HEK293 (cell line): ENCODE results near the gene PDZD2.

Experiments
- CTCF ChIA-PET: fragments of 350-600 bp; formaldehyde crosslinking; extraction: SDS; loops from one replicate; lab custom pipeline; 2021; ENCODE audit warnings: antibody characterized with exemption; lab: Yijun Ruan, JAX
- POLR2A ChIA-PET: fragments of 300-600 bp; formaldehyde crosslinking; extraction: SDS; loops from one replicate; lab custom pipeline; 2020; ENCODE audit warnings: antibody characterized with exemption, inconsistent platforms; lab: Yijun Ruan, JAX
- H3K27ac ChIP-seq: fragments of 200-500 bp; sonication (Bioruptor generic); 2 replicates; pipeline ENCODE4 v1.5.1; 2014; ENCODE audit warnings: low read depth, low read length, control low read depth, inconsistent platforms; ENCODE audit errors: extremely low read depth
- H3K36me3 ChIP-seq, 2 experiments: fragments of 200-500 bp in 1 of 2; sonication (Bioruptor generic) in 1 of 2; 1 replicate in 1 of 2; 2 replicates in 1 of 2; pipeline ENCODE4 v1.5.1; 2014 to 2017; ENCODE audit warnings: inconsistent platforms in 2 of 2, low read length in 2 of 2; ENCODE audit not compliant: control insufficient read depth in 2 of 2, insufficient read depth in 1 of 2
- H3K4me1 ChIP-seq: fragments of 200-500 bp; sonication (Bioruptor generic); 2 replicates; pipeline ENCODE4 v1.5.1; 2014; ENCODE audit warnings: mild to moderate bottlenecking, low read length, inconsistent platforms; ENCODE audit not compliant: control insufficient read depth, insufficient read depth
- H3K4me3 ChIP-seq: 2 replicates; pipeline ENCODE4 v1.5.1; 2011; ENCODE audit warnings: low read depth, mild to moderate bottlenecking, control low read depth, low read length, moderate library complexity
- H3K9me3 ChIP-seq: fragments of 200-500 bp; sonication (Bioruptor generic); 2 replicates; pipeline ENCODE4 v1.5.1; 2014; ENCODE audit warnings: low read depth, low read length, inconsistent platforms; ENCODE audit not compliant: control insufficient read depth, insufficient read depth
- HOXD13 ChIP-seq: sonication (generic); formaldehyde crosslinking; IDR thresholded peaks from 2 replicates; pipeline ENCODE4 v1.8.0; 2022; ENCODE audit warnings: missing genetic modification reagents, borderline replicate concordance
- KLF17 ChIP-seq: fragments of 450-650 bp; formaldehyde crosslinking; IDR thresholded peaks from 2 replicates; pipeline ENCODE4 v1.5.1; 2016; ENCODE audit warnings: missing biosample characterization, missing genetic modification characterization
- KLF8 ChIP-seq: fragments of 450-650 bp; formaldehyde crosslinking; IDR thresholded peaks from 2 replicates; pipeline ENCODE4 v1.5.1; 2016; ENCODE audit warnings: missing biosample characterization, missing genetic modification characterization
- RBAK ChIP-seq: fragments of 450-650 bp; formaldehyde crosslinking; IDR thresholded peaks from 2 replicates; pipeline ENCODE4 v1.5.1; 2016; ENCODE audit warnings: missing biosample characterization, missing genetic modification characterization
- SP3 ChIP-seq: fragments of 450-650 bp; formaldehyde crosslinking; IDR thresholded peaks from 2 replicates; pipeline ENCODE4 v1.5.1; 2016; ENCODE audit warnings: missing biosample characterization, missing genetic modification characterization
- TCF7L2 ChIP-seq: IDR thresholded peaks from 2 replicates; pipeline ENCODE4 v1.6.1; 2011; ENCODE audit warnings: low read depth, mild to moderate bottlenecking, inconsistent platforms, low read length, moderate library complexity, borderline replicate concordance
- ZBTB48 ChIP-seq: fragments of 450-650 bp; formaldehyde crosslinking; IDR thresholded peaks from 2 replicates; pipeline ENCODE4 v1.5.1; 2016; ENCODE audit warnings: missing biosample characterization, missing genetic modification characterization
- ZEB2 ChIP-seq: fragments of 450-650 bp; formaldehyde crosslinking; IDR thresholded peaks from 2 replicates; pipeline ENCODE4 v1.5.1; 2016; ENCODE audit warnings: missing biosample characterization, missing genetic modification characterization
- ZFP41 ChIP-seq: fragments of 450-650 bp; formaldehyde crosslinking; IDR thresholded peaks from 2 replicates; pipeline ENCODE4 v1.5.1; 2016; ENCODE audit warnings: missing biosample characterization, missing genetic modification characterization, borderline replicate concordance
- ZNF132 ChIP-seq: fragments of 450-650 bp; formaldehyde crosslinking; IDR thresholded peaks from 2 replicates; pipeline ENCODE4 v1.5.1; 2017; ENCODE audit warnings: missing biosample characterization, missing genetic modification characterization, borderline replicate concordance
- ZNF138 ChIP-seq: fragments of 450-650 bp; formaldehyde crosslinking; IDR thresholded peaks from 2 replicates; pipeline ENCODE4 v1.5.1; 2016; ENCODE audit warnings: missing biosample characterization, missing genetic modification characterization, borderline replicate concordance
- ZNF202 ChIP-seq: fragments of 450-650 bp; formaldehyde crosslinking; IDR thresholded peaks from 2 replicates; pipeline ENCODE4 v1.5.1; 2016; ENCODE audit warnings: missing biosample characterization, missing genetic modification characterization, borderline replicate concordance
- ZNF37A ChIP-seq: fragments of 450-650 bp; IDR thresholded peaks from 2 replicates; pipeline ENCODE4 v1.5.1; 2018; ENCODE audit warnings: missing biosample characterization, missing genetic modification characterization
- ZNF48 ChIP-seq: fragments of 450-650 bp; formaldehyde crosslinking; IDR thresholded peaks from 2 replicates; pipeline ENCODE4 v1.5.1; 2016; ENCODE audit warnings: missing biosample characterization, missing genetic modification characterization
- ZNF513 ChIP-seq: fragments of 450-650 bp; IDR thresholded peaks from 2 replicates; pipeline ENCODE4 v1.5.1; 2018; ENCODE audit warnings: missing biosample characterization, missing genetic modification characterization
- ZNF555 ChIP-seq: fragments of 450-650 bp; formaldehyde crosslinking; conservative IDR thresholded peaks from 2 replicates; pipeline ENCODE4 v1.5.1; 2017; ENCODE audit warnings: missing biosample characterization, mild to moderate bottlenecking, missing genetic modification characterization, inconsistent platforms
- ZNF645 ChIP-seq: fragments of 450-650 bp; formaldehyde crosslinking; IDR thresholded peaks from 2 replicates; pipeline ENCODE4; 2016; ENCODE audit warnings: missing biosample characterization, missing genetic modification characterization
- TF ChIP-seq, protein P1 (sequence below): fragments of 450-650 bp; formaldehyde crosslinking; IDR thresholded peaks from 2 replicates; pipeline ENCODE4 v1.5.1; 2016; ENCODE audit warnings: missing biosample characterization, missing genetic modification characterization
- TF ChIP-seq, protein P2 (sequence below): fragments of 450-650 bp; formaldehyde crosslinking; IDR thresholded peaks from 2 replicates; pipeline ENCODE4 v1.5.1; 2016; ENCODE audit warnings: missing biosample characterization, missing genetic modification characterization
- TF ChIP-seq, protein P3 (sequence below): fragments of 450-650 bp; formaldehyde crosslinking; IDR thresholded peaks from 2 replicates; pipeline ENCODE4 v1.5.1; 2016; ENCODE audit warnings: missing biosample characterization, missing genetic modification characterization

Gene PDZD2

DNA sequence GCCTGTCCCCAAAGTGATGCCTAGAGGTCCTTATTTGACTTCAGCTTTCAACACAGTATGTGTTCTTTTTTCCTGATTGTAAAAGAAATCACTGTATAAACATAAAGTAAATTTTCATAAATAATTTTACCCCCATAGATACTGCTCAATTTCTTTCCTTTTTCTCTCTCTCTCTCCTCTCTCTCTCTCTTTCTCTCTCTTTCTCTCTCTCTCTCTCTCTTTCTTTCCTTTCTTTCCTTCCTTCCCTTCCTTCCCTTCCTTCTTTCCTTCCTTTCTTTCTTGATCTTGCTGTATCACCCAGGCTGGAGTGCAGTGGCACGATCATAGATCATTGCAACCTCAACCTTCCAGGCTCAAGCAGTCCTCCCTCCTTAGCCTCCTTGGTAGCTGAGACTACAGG is 64.8 kb downstream of the PDZD2 start (continued):
- TF ChIP-seq ZNF48, result no peak
- TF ChIP-seq ZNF138 (tag by site-specific recombination), result no peak
- no peak for TF ChIP-seq KLF17 (tag by site-specific recombination)
- TF ChIP-seq ZNF132 (tag by site-specific recombination), result no peak
- TF ChIP-seq TCF7L2, result no peak

DNA sequence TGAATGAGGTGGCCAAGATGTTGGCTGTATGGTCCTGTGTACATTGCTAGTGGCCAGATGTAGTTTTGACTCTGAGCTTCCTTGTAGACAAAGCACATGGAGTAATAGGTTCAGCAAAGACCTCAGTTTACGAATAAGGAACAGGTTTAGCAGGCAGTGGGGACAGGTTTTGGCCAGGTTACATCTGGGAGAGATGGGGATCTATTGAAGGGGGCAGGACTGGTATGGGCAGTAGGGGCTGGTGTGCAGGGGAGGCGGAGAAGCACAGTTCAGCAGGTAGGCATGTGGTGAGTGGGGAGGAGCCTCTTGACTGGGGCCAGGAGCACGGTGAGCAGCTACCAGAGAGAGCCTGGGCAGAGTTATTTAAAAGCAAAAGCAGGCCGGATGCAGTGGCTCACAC is 67.3 kb downstream of the PDZD2 start:
- ChIA-PET POLR2A (no interaction called here), CTCF (interaction anchor here (1.0 kb wide), 1 partner anchor 624 kb away, joined by 3 read pairs; no protein-coding TSS in a partner anchor)
- Histone ChIP-seq H3K9me3 (no peaks in the 10 kb centered on the region), H3K4me3 (no peak overlapping the region), H3K4me1 (no peaks in the 10 kb centered on the region), H3K36me3 (no peaks in the 10 kb centered on the region), H3K27ac (no peak overlapping the region)
- TF ChIP-seq, protein P1, sequence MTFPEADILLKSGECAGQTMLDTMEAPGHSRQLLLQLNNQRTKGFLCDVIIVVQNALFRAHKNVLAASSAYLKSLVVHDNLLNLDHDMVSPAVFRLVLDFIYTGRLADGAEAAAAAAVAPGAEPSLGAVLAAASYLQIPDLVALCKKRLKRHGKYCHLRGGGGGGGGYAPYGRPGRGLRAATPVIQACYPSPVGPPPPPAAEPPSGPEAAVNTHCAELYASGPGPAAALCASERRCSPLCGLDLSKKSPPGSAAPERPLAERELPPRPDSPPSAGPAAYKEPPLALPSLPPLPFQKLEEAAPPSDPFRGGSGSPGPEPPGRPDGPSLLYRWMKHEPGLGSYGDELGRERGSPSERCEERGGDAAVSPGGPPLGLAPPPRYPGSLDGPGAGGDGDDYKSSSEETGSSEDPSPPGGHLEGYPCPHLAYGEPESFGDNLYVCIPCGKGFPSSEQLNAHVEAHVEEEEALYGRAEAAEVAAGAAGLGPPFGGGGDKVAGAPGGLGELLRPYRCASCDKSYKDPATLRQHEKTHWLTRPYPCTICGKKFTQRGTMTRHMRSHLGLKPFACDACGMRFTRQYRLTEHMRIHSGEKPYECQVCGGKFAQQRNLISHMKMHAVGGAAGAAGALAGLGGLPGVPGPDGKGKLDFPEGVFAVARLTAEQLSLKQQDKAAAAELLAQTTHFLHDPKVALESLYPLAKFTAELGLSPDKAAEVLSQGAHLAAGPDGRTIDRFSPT (tag by site-specific recombination), result no peak
- TF ChIP-seq ZEB2 (tag by site-specific recombination) (no peak), ZNF555 (tag by site-specific recombination) (no peak), ZNF645 (tag by site-specific recombination) (no peak), ZNF37A (tag by site-specific recombination) (no peak), ZBTB48 (tag by site-specific recombination) (no peak), KLF8 (tag by site-specific recombination) (no peak), SP3 (tag by site-specific recombination) (no peak), ZNF202 (tag by site-specific recombination) (no peak), HOXD13 (no peak), RBAK (tag by site-specific recombination) (no peak), ZFP41 (tag by site-specific recombination) (no peak), ZNF513 (tag by site-specific recombination) (no peak)
- TF ChIP-seq, protein P2, sequence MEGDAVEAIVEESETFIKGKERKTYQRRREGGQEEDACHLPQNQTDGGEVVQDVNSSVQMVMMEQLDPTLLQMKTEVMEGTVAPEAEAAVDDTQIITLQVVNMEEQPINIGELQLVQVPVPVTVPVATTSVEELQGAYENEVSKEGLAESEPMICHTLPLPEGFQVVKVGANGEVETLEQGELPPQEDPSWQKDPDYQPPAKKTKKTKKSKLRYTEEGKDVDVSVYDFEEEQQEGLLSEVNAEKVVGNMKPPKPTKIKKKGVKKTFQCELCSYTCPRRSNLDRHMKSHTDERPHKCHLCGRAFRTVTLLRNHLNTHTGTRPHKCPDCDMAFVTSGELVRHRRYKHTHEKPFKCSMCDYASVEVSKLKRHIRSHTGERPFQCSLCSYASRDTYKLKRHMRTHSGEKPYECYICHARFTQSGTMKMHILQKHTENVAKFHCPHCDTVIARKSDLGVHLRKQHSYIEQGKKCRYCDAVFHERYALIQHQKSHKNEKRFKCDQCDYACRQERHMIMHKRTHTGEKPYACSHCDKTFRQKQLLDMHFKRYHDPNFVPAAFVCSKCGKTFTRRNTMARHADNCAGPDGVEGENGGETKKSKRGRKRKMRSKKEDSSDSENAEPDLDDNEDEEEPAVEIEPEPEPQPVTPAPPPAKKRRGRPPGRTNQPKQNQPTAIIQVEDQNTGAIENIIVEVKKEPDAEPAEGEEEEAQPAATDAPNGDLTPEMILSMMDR (tag by site-specific recombination), result no peak
- TF ChIP-seq, protein P3, sequence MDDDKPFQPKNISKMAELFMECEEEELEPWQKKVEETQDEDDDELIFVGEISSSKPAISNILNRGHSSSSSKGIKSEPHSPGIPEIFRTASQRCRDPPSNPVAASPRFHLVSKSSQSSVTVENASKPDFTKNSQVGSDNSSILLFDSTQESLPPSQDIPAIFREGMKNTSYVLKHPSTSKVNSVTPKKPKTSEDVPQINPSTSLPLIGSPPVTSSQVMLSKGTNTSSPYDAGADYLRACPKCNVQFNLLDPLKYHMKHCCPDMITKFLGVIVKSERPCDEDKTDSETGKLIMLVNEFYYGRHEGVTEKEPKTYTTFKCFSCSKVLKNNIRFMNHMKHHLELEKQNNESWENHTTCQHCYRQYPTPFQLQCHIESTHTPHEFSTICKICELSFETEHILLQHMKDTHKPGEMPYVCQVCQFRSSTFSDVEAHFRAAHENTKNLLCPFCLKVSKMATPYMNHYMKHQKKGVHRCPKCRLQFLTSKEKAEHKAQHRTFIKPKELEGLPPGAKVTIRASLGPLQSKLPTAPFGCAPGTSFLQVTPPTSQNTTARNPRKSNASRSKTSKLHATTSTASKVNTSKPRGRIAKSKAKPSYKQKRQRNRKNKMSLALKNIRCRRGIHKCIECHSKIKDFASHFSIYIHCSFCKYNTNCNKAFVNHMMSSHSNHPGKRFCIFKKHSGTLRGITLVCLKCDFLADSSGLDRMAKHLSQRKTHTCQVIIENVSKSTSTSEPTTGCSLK (tag by site-specific recombination), result no peak
